ENCODE measurements around the gene ADRB2.
A peak's percentile ranks its signal among the peaks of the same experiment; 100 is the strongest.
"Not testable (repeated sequence)": the region's sequence is repeated elsewhere in the genome, so short reads cannot be mapped to it uniquely, and the experiment has no call there.

ADRB2 gene

DNA sequence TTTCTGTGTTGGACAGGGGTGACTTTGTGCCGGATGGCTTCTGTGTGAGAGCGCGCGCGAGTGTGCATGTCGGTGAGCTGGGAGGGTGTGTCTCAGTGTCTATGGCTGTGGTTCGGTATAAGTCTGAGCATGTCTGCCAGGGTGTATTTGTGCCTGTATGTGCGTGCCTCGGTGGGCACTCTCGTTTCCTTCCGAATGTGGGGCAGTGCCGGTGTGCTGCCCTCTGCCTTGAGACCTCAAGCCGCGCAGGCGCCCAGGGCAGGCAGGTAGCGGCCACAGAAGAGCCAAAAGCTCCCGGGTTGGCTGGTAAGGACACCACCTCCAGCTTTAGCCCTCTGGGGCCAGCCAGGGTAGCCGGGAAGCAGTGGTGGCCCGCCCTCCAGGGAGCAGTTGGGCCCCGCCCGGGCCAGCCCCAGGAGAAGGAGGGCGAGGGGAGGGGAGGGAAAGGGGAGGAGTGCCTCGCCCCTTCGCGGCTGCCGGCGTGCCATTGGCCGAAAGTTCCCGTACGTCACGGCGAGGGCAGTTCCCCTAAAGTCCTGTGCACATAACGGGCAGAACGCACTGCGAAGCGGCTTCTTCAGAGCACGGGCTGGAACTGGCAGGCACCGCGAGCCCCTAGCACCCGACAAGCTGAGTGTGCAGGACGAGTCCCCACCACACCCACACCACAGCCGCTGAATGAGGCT is at the start of gene ADRB2:
TSS of gene ADRB2 (plus strand) at position 559 of the 686 bp plus-strand sequence. CDS start 221 bp downstream, outside the sequence.
- peak; percentile 55 to 68 (median 65) for DNase-seq

DNA sequence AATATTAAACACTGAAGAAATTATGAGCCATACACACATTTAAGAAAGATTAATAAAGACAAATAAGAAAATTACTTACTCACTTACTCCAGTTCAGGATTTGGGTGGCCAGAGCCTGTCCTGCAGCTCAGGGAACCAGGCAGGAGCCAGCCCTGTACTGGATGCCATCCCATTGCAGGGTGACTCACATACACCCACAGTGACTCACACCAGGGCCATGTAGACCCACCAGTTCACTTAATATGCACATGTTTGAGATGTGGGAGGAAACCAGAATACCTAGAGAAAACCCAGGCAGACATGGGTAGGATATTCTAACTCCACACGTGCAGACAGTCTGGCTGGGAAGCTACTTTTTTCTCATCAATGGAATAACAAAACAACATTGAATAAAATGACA is 49.6 kb upstream of the ADRB2 start:
- DNase-seq = no peak

DNA sequence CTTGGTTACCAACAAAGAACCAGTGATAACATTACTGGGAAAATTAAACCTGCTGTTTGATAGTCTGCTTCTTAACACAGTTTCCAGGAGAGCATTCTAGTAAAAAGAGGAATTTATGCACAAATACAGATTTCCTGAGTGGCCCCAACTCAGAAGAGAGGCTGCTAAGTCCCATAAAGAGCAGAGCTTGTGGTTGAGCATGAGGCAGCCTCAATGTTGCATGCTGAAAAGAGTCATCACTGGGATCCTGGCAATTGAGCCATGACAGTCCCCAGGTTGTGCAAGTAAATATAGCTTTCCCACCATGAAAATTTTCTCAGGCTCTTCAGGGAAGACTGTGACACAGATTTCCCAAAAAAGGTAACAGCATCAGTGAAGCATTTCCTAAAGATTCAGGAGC is 47.5 kb upstream of the ADRB2 start:
- DNase-seq = no peak

DNA sequence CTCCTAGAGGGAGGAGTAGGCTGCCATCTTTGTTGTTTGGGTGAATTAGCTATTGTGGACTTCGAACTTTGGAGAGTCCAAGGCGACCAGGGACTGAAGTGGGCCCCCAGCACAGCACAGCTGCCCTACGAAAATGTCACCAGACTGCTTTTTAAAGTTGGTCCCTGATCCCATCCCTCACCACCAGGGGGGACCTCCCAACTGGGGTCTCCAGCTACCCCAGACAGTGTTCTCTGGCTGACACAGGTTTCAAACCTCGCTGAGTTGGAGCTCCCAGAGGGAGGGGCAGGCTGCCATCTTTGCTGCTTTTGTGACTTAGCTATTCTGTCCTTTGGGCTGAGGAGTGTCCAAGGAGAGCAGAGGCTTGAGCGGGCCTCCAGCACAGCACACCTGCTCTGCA is 45.7 kb upstream of the ADRB2 start:
- no peak for DNase-seq

DNA sequence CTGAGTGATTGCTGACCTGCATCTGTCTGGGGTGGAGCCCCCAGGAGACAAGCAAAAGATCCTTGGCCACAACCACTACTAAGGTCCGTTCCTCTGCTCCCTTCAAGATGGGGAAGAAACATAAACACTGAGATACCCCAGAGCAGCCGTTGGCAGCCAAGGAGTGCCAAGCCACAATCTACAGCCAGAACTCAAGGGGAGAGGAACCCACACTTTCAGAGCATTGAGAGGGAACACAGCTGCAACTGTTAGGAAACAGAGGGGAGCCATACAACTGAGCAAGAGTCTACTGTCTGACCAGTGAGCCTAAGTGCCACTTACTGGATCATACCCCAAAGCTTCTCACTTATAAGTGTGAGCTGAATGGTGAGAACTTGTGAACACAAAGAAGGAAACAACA is 44.6 kb upstream of the ADRB2 start:
- no peak for DNase-seq

DNA sequence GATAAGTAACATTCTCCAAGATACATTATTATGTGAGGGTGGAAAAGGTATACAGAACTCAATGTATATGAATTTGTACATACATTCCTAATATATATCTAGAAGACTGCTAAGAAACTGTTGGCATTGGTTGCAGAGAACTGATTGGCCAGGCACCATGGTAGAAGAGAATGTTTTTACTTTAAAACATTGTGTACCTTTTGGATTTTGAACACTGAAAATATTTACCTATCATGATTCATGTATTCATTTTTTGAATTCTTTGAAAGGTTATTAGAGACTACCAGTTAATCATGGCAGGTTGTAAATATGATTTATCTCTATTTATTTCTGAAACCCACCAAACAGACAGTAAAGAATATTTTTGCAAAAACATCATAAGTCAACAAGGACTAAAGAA is 41.2 kb upstream of the ADRB2 start:
- DNase-seq = no peak

DNA sequence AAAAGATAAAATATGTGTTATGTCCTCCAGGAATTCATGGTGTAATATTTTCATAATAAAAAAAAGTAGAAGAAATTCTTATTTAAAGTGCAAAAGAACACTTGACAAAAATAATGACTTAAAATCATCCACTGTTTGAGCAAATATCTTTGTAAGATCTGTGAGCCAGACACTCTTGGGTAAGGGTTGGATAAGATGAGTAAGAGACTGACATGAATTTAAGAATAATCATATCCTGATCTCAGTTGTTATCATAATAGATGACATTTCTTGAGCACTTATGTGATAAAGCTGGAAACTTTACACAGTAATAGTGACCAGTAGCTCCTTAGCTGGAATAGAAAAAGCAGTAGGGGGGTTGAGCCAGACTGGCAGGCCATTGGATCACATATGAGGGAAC is 40.0 kb upstream of the ADRB2 start:
- no peak for DNase-seq

DNA sequence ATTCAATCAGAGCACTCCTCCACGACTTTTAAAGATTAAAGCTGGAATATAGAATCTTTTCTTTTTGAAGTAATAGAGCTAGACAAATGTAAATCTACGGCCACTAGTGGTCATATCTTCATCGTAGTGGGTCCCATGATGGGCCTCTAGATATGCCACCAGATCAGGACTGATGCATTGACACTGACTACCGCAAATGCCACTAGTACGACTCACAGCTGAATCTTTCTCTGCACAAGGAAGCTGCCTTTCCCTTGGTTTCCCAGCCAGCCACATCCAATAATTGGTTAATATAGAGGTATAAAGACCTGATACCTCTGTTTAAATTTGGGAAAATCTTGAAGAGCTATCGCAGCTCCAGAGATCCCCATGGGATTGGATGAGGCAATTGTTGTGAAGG is 37.8 kb upstream of the ADRB2 start:
- DNase-seq = no peak

DNA sequence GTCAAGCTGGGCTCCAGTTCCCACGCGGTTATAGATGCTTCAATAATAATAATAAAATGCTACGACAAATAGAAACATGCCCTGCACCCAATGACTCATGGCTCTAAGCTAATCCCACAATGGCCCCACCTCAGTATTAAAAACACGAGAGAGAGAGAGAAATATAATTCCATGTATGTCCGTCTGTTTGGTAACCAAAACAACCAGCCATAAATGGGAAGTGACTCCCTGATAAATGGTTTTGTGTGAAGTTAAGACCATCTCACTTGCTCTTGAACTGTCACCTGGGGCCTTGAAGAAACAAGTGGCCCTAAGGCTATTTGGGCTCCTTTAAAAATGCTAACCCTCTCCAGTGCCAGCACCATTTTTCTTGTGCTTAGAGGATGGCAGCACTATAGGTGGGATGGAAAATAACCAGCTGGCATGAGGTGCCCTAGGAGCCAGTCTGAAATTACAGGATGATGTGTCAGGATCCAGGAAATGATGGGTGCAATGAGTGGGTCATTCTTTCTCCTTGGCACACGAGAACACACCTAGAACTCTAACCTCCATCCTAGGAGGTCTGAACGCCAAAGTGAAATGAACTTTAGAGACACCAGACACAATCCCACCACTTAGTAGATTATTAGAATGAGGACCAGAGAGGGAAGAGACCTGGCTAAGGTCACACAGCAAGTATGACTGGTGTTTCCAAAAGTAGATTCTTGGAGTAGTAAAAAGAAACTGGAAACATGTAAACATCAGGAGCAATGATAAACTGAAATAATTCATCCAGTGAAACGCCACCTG is 35.7 kb upstream of the ADRB2 start:
- DNase-seq = no peak

DNA sequence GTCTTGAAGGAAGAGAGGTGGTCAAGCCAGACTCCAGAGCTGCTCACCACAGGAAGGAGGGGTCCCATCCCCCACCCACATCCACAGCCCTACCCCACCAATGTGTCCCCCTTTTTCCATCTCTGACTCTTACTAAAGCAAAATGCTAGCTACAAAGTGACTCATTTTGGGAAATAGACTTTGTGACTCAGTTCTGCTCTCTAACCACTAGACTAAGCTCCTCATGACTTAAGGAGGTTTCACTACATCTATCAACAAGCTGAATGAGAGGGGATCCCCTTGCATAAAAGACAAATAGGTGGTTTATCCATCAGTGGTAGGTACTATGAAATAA is 35.1 kb upstream of the ADRB2 start:
- DNase-seq = no peak

DNA sequence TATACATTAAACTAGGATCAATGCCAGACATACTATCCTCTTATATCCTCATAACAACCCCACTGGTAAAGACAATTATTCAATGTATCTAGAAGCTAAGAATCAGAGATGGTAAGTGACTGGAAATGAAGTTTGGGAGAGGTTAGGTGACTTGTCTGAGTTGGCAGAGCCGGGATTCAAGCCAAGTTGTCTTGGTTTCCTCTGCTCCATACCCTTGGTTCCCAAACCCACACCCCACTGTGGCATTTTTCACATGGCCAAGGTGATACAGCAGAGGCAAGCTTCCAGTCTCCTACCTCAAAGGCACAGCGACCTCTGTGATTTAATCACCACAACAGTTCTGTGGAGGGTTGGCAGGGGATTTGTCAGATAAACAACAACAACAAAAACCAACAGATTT is 34.7 kb upstream of the ADRB2 start:
- no peak for DNase-seq

DNA sequence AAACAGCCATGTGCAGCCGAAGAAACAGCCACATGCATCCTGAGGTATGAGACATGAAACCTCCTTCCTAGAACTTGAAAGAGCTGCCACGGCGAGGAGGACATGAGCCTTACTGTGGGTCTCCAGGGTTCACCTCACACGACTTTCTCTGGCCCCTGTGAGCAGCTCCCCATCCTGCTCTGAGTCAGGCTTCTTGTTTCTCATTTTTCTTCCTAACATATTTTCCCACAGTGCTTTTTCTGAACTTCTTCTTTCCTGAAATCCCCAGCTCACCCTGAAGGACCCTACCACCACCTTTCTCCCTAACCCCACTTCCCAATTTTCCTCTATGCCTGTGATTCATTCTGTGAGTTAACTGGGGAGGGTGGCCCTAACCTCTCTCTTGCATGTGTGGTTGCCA is 33.7 kb upstream of the ADRB2 start:
- no peak for DNase-seq

DNA sequence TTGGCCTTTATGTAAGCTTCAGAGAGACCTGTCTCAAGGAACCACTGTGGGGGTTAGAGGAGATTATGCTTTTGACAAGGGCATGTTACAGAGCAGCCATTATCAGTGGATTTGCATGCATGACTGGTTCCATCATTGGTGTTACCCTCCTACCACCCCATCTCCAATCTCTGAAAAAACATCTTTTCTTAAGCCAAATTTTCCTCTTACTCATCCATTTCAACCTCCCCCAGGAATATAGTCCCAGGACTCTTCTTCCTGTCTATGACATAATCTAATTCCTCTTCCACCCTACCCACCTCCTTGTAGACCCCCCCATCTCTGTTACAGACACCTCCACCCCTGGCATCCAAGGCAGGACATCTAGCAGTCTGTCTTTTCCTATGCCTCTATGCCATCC is 33.1 kb upstream of the ADRB2 start:
- DNase-seq = no peak

DNA sequence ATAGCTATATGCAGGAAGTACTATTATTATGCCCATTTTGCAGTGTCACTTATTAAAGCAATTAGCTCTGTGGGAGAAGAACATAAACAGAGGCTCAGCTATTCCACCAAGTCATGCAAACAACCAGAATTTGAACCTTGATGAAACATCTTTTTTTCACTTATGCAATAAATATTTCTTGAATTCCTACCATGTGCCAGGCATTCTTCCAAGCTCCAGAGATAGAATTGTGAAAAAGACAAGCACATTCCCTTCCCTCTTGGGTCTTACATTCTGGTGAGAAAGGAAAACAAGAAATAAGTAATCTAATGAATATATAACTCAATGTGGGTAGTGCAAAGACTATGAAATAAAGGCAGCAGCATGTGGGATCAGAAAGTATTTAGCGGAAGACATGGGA is 32.1 kb upstream of the ADRB2 start:
- no peak for DNase-seq

DNA sequence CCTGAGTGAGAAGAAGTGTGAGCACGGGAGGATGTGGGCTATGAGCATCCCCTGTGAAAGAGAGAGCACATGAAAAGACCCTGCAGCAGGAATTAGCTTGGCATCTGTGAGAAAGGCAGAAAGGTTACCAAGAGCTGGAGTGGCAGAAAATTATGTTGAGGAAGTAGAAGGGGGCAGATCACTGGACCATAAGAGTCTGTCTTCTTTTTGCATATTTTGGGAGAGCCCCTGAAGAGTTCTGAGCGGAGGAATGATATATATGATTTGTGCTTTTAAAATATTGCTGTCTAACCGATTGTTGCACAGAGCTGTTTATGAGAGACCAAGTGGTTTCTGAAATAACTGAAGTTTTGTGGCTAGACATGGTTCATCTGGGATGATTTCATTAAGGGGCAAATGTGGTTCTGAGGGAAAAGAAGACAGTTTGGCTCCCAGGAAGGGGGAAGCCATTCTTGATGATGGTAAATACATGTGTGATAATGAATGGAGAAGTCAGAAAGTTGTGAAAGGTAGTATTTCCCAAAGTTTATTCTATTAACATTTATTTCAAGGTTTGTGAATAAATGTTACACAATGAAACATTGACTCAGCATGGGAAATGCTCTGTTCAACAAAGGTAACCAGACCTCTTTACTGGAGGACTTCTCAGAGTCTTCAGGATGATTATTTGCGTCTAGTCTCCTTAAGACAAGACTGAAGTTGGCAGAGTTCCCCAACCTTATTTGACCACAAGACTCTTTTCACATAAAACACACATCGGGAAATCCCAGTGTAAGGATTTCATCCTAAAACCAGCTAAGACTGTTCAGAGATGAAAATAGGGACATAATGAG is 31.5 kb upstream of the ADRB2 start:
- DNase-seq = no peak

DNA sequence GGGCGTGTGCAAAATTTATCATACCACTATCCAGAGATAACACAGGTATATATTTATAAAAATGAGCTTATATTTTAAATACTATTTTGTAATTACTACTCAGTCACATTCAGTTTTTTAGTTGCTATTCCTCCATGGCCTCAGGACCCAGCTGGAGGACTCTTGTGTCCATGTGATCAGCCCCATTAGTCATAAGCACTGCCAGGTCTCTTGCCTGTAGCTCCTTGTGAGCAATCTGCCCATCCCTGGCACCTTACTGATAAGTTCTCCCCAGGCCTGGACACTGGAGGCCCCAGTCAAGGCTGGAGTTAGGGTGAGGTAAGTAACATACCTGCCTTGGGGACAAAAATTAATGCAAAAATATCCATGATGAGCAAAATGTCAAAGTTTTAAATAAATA is 29.5 kb upstream of the ADRB2 start:
- no peak for DNase-seq

DNA sequence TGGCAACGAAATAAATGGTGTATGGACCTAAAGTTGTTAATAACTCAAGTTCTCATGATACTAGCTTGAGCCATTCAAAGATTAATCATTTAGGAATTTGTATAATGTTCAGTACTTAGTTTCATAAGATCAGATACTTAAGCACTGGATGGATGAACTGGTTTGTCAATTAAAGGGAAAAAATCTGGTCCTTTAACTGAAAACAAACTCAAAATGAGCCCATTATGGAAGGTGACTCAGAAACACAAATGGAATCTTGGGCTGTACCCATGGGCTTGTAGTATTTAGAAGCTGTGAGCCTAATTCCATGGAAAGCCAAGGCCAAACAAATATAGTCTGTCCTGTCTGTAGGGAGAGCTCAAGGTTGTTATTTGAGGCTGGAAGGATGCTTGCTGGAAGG is 27.6 kb upstream of the ADRB2 start:
- DNase-seq = no peak

DNA sequence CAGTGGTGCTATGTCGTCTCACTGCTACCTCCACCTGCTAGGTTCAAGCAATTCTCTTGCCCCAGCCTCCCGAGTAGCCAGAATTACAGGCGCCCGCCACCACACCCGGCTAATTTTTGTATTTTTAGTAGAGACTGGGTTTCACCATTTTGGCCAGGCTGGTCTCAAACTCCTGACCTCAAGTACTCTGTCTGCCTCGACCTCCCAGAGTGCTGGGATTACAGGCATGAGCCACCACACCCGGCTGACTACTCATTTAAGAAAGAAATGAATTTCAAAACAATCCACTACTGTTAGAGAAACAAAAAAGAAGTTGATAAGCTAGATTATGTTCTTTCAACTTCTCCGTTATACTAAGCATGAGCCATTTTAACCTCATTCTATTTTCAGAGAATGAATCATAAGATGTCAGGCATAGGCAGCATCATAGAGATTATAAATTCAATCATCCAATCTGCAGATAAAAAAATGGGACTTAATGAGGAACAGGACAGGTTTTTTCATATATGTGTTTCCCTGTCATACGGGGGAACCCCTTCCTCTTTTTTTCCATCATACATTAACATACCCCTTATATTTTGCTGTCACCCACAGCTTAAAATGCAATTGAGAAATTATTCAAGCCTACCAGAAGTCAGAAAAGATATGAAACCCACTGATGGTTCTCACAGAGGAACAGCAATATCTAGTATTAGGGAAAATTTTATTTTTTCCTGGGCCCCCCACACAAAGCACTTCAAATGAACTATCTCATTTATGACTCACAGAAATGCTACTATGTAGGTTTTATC is 26.5 kb upstream of the ADRB2 start:
- DNase-seq = no peak

DNA sequence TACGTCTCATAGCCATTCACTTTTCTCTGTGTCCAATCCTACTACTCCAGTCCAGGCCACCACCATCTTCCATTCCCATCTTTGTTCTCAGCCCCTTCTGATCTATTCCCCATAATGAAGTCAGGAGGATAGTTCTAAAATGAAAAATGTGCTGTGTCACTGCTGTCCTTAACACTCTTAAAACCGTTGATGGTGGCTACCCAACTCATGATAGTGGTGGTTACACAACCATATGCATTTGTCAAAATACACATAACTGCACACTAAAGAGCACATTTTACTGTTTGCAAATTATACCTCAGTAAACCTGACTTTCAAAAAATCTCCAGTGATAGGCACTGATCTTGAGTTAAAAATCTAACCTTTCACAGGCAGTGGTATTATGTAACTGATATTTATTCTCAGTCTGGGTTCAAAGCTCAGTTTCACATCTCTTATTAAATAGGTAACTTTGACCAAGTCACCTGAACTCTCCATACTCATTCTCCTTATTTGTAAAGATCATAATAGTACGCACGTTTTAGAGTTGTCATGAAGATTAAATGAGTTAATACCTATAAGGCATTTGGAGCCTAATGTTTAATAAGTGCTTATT is 24.6 kb upstream of the ADRB2 start:
- DNase-seq = no peak

DNA sequence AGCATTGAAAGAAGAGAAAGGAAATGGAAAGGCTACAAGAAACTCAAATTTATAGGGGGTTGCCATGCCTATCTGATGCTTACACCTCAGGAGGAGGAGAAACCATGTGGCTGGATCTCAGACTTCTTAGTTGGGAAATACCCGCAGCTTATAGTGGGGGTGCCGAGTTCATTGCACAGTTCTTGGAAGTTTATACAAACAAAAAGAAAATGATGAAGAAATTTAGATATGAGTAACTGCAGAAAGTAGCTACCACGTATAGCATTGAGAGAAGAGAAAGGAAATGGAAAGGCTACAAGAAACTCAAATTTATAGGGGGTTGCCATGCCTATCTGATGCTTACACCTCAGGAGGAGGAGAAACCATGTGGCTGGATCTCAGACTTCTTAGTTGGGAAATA is 23.0 kb upstream of the ADRB2 start:
- not testable (repeated sequence) for DNase-seq

DNA sequence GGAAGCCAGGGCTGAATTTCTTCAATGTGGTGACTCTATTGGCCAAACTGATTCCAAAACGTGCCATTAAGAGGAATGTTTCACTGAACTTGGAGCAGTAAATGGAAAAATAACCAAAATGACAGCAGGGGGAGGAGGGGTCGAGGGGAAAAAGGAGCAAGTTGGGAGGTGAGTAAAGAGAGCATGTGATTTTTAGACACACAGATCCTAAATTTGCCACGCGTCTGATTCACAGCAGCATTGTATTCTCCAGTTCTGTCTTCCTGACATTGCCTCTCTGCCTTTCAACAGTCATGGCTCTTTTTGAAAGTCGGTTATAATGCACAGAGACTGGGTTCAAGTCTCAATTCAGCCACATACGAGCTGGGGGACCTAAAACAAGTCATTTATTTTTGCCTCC is 22.0 kb upstream of the ADRB2 start:
- DNase-seq = no peak
